Right renal pelvis (tissue), 4 donors: ENCODE measurements around the gene FAM53A. TPM values are rescaled to one million over a fixed set of nuclear protein-coding genes. Genes with fewer than 3 reads are reported as not detected.

Source experiments
- DNase-seq, 4 donors: peaks; one replicate each; pipeline ENCODE4 v3.0.0-alpha.2; 2013; ENCODE audit warnings: low read depth in 4 of 4, low spot score in 3 of 4, missing footprints in 1 of 4
- polyA plus RNA-seq, 4 donors: library from polyadenylated mRNA; unstranded; fragments of 120-200 nt; gene quantifications; one replicate each; pipeline ENCODE4 v1.2.1, GENCODE V29; 2013; ENCODE audit not compliant: insufficient read length in 4 of 4

The FAM53A gene
- polyA plus RNA-seq, 4 donors, result 1.6 to 3.6 (median 2.0) TPM

DNA sequence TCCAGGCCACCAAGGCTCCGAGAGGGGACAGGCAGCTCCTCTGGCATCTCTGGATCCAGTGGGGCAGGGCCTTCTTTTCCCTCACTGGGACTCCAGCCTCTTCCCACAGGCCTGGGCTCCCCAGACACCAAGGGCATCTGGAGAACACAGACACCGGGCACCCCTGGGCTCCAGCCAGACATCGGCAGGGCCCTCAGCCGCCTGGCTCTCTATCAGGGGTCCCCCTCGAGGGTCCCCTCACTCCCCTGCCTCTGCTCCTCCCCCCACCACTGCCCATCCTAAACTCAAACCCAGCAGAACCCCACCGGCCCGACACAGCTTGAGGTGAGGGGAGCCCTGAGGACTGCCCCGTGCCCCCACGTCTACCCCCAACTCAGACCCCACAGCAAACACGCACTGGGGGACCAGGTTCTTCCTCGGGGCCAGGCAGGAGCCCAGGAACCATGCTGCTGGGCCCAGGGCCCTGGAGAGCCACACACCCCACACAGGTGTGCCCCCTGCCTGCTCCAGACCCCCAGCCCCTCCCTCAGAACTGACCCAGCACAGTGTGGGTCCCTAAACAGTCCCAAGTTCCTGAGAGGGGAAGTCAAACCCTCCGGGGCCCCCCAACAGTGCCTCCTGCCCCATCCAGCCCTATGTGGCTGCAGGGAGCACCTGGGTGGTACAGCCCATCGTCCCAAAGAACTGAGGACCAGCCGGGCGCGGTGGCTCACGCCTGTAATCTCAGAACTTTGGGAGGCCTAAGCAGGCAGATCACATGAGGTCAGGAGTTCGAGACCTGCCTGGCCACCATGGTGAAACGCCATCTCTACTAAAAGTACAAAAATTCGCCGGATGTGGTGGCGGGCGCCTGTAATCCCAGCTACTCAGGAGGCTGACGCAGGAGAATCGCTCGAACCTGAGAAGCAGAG is 86.8 kb downstream of the FAM53A start:
- DNase-seq, result no peak

DNA sequence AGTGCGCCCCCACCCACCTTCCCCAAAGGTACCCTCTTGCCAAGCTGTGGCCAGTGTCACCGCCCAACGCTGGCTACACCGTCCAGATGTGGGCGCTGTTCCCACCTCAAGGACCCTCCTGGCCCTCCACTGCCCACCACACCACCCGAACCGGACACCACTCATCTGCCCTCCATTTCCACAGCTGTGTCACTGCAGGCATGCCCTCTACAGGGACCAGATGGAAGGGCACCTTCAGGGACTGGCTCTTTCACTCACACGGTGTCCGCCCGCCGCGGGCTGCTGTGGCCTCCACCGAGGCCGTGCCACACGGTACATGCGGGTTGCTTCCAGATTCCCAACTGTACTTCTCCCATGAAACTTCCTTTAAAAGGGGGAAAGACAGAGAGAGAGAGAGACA is 87.7 kb downstream of the FAM53A start:
- DNase-seq, result no peak

DNA sequence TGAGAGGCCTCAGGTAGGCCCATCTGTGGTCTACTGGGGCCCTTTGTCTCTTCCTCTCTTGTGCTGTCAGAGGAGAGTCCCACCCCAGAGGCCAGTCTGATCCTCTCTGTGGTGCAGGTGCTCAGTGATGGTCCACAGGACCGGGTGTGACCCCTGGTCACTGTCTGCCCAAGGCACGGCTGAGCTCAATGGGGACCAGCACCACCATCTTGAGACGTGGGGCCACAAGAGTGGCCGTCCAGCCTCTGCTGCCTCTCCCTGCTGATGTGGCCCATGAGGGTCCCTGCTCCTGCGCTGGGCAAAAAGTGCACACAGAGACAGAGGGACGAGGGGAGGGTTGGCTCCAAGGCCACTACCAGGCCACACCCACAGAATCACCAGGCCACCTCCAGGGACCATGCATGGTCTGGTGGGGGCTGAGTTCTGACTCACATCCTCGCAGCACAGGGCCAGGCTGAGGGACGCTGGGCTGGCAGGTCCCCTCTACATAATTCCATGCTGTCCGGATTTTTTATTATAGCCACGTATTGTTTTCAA is 88.3 kb downstream of the FAM53A start:
- no peak for DNase-seq

DNA sequence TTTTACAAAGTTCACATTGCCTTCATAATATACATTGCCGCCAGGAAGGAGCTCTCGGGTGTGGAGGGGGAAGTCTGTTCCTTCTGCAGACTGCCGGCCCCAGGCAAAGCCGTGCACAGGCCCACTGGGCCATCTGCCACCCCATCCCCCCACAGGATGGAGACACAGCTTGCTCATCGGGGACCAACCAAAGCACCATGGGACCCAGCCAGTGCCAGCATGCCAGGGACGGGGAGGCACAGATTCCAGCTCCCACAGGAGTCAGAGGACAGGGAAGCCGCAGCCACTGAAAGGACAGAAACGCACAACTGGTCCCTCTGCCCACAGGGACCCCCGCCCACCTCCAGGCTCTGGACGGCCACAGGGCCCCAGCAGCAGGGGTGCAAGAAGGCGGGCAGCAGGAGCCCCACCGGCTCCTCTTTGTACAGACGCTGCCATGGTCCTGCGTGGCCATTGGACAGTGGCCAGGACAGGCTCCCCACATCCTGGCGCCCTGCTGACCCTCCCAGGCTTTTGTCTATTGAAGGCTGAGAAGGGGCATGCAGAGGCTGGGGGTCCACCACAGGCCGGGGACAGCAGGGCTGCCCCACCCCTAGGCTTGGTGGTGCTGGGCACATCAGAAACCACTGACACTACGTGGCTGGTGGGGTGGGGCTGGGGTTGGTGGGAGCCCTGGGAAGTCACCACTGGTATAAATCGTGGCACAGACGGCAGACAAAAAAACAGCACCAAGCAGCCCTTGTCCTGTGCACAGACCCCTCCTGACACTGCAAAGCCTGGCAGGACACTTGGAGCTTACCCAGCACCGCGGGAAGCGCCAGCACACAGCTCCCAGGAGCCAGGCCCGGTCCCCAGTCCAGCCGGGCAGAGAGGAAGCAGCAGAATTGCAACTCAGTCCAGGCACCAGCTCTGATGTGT is 89.0 kb downstream of the FAM53A start:
- no peak for DNase-seq

DNA sequence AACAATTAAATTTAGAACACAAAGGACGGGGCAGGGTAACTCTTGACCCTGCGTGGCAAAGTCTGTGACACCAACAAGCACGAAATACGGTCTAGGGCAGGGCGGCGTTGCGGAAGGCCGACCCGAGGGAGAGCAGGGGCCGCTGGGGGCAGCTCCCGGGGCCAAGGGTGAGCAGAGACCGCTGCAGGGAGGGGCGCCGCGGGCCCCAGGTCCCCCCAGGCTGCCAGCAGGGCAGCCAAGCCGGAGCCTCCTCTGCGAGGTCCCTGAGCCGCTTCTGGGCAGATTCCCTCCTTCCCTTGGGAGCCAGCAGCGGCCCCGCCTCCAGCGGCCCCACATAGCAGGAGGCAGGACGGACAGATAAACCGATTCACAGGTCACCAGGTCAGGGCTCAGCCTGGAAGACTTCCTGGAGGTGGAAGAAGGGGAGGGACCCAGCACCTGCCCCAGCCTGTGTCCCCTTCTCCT is 90.2 kb downstream of the FAM53A start:
- no peak for DNase-seq

DNA sequence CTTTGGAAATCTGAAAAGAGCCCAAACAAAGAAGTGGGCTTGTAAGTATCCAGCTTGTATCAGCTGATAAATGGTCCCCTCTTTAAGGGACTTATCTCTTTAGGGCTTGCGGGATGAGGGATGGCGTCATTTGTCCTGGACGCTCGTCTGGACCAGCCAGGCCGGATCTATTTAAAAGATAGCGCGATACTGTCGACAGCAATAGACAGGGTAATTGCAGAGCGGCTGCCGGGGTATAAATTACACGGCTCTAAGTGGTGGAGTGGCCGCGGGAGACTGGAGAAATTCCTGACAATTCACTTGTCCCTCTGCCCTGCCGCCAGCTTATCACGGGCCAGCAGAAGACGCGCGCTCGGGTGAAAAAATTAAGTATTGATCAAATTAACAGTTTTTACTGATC is 90.7 kb downstream of the FAM53A start:
- no peak for DNase-seq

DNA sequence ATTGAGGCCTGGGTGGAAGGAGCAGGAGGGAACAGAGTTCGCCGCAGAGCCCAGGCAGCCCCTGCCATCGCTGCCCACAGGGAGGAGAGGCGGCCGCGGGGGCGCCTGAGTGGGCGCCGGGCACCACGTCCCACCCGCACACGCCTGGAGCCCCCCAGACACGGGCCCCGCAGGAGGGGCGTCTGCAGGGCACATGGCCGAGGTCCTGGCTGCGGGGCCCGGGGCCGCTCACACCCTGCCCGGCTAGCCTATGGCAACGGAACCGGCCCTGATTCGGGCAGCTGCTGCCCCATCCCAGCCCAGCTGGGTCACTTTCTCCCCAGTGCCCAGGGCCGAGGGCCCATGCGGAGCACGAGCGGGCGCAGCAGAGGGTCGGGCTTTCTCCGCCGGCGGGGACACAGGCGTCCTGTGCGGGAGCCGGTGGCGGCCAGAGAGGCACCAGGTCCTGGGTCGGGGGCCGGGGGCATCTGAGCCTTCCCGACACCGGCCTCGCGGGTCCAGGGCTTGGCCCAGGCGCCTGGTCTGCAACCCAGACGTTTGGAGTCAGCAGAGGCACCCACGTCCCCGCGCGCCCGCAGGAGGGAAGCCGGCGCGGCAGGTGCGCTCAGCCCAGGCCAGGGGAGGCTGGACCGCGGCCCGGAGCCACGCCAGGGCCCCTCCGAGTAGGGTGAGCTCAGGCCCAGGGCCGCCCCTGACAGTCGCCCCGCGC is 91.2 kb downstream of the FAM53A start:
- no peak for DNase-seq

DNA sequence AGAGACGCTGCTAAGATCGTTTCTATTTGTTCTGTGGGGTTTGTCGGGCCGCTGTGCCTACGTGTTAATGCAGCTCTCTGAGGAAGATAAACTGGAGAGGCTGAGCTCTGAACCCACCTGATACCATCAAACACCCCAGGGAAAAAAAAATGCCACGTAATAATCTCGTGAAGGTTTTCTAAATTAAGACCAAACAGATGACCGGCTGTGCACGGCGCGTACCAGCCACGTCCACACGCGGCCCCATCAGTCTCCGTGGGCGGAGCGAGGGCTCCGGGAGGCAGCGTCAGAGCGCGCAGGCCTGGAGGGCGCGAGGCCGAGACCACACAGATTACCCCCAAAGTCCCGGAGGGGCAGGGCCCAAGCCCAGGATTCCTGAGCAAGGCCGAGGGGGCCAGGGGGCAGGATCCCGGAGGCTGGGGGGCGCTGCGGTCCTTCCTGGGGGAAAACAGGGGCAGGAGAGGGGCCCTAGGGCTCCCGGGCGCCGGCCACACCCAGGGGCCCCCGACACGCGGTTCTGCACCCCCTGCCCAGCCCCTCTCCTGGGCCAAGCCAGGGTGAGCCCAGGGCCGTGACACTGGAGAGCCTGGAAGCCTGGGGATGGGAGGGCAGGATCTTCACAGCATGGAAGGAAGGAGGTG is 91.9 kb downstream of the FAM53A start:
- DNase-seq, result no peak

DNA sequence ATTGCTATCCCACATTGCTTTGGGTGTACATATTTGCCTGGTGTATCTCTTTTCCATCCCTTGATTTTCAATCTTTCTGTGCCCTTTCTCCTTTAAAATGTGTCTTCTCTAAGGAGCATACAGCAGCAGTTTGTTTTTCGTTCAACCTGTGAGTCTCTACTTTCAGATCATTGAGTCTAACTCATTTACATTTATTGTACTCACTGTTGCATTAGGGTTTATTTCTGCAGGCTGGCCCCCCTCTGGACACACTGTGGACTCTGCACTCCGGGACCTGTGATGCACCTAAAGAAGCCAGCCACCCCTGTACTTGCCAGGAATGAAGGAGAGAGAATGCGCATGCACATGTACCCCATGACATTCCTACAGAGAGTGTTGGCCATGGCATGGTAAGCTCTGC is 93.0 kb downstream of the FAM53A start:
- no peak for DNase-seq

DNA sequence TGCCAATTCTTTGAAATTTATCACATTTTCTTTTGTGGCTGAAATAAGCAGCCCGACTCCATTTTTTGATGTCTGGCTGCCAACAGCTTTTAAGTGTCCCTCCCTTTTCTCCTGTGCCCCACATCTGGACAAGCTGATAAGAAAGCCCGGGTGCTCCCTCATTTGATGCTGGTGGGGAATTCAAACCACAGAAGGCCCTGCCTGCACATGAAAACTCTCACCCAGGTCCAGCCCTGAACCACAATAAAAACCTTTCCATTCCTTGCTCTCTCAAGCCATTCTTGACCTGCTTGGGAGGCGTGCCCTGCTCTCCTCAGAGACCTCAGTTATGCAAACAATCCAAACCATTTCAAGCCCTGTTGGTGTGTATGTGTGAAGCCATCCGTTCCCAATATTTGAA is 93.9 kb downstream of the FAM53A start:
- no peak for DNase-seq

Other genes starting within 250 kb of the FAM53A start
- gene SLBP, start 28.0 kb upstream of the FAM53A start, polyA plus RNA-seq, result 100 to 1,000 TPM in 3 of 4 donors, 10 to 100 TPM in 1; 92.6 to 105 (median 102) TPM
- gene TMEM129, start 37.0 kb upstream of the FAM53A start, polyA plus RNA-seq, result 10 to 100 TPM; 38.6 to 53.8 (median 40.3) TPM
- gene TACC3, start 37.2 kb upstream of the FAM53A start, polyA plus RNA-seq, result 10 to 100 TPM; 37.1 to 45.6 (median 41.3) TPM
- 100 to 1,000 TPM in 1 of 4 donors, 10 to 100 TPM in 3; 71.8 to 128 (median 95.2) TPM for gene FGFR3, start 109.0 kb upstream of the FAM53A start, polyA plus RNA-seq
- gene LETM1, start 171.8 kb upstream of the FAM53A start, polyA plus RNA-seq, result 10 to 100 TPM; 18.1 to 25.2 (median 19.9) TPM
- 10 to 100 TPM; 68.2 to 85.6 (median 79.1) TPM for gene NSD2, start 187.1 kb upstream of the FAM53A start, polyA plus RNA-seq